GM12873 (cell line): Measurements from ENCODE around the gene ACSL6.

Experiments used
- CTCF ChIP-seq: IDR thresholded peaks from 2 replicates; pipeline ENCODE4 v1.5.1; 2012; ENCODE audit warnings: low read depth, mild to moderate bottlenecking, moderate library complexity, low read length, control low read depth; ENCODE audit not compliant: insufficient read depth; ENCODE audit errors: missing control alignments

ACSL6 gene

DNA sequence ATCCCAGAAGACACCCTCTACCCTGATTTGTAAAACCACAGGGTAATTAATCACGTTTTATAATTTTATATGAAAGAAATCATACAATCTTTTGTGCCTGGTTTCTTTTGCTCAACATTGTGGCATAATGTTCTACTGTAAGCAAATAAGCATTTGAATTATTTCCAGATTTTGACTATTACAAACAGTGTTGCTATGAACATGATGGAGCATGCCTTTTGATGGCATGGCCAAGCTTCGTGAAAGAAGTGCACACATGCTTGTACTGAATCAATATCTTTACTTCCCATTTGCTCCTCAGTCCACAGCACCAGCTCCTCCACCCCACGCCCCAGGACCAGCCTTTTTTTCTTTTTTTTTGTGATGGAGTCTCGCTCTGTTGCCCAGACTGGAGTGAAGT is 29.9 kb downstream of the ACSL6 start:
- no peak for TF ChIP-seq CTCF

GRCh38 chr5:131980696-131981095 is 30.8 kb downstream of the ACSL6 start:
- no peak for TF ChIP-seq CTCF

DNA sequence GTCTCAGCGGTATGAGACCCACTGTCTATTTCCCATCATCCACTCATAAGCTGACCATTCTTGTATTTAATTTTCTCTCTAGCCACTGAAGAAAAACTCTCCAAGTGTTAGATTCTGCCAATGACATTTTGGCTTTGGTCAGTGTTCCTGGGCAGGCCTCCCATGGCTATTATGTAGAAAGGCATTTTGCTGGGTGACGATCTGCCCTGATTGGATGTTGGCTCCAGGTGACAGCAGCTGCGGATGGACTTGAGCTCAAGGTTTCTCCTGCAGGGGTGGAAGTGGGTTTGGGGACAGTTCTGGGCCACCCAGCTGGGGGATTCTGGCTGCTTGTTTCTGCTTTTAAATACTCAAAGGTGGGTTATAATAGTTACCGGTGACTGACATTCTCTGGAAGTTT is 31.6 kb downstream of the ACSL6 start:
- TF ChIP-seq CTCF: no peak

GRCh38 chr5:131977212-131977604 is 34.2 kb downstream of the ACSL6 start:
- TF ChIP-seq CTCF: no peak

DNA sequence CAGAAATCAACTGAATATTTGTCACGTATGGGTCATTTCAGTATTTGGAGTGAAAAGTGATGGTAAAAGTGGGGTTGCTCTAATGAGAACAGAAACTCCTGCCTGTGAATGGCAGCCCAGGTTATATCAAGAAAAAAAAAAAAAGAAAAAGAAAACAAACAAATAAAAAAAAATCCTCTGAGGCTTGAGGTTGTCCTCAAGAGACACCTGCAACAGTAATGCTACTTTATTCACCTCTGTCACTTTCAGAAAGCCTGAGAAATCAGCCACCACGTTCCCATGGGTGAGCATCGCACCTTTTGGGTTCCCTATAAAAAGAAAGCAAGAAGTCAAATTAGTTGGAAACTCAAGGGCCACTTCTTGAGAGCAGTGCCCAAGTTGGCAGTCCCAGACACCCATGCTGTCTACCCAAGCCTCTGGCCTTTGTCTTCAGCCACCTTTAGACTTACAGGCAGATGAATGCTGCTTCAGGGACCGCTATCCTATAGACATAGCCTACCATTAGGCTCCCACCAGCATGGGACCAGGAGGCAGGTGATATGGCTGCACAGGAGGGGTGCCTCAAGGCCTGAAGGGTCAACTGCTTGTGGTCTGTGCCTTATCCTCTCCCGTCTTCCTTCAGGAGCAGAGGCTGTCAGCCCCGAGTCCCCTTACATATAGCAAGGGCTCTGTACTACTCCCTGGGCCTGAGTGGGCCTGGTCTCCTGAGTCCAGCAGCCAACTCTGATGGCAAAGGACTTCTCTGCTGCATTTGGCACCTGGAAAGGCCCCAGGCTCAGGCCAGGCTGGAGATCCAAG is 34.8 kb downstream of the ACSL6 start:
- no peak for TF ChIP-seq CTCF

- no peak for TF ChIP-seq CTCF
These were observed 36.3 kb downstream of the ACSL6 start for GRCh38 chr5:131974956-131975726.

DNA sequence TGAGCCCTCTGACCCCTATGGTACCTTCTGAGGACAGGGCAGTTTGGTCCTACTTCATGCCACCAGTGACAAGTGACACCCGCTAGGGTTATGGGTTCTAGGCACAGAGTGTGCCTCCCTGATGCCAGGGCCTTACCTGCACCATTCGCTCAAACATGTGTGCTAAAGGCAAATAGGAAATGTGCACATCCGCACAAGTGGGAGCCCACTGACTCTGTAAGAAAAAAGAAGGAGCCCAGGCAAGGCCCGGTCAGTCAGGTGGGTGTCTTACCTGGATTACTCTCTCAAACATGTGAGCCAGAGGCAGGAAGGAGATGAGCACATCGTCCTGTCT is 36.9 kb downstream of the ACSL6 start:
- no peak for TF ChIP-seq CTCF
